HCEC 1CT (cell line): ENCODE measurements around the gene KLRC3.
"Not testable (repeated sequence)": the region's sequence is repeated elsewhere in the genome, so short reads cannot be mapped to it uniquely, and the experiment has no call there.

ENCODE experiments used
- DNase-seq: peaks from one replicate; pipeline ENCODE4 v3.0.0-alpha.2; 2017

The KLRC3 gene

GRCh38 chr12:10398168-10398567, 22.2 kb downstream of the KLRC3 start:
- DNase-seq, result no peak

- DNase-seq, result no peak
Measured at GRCh38 chr12:10397296-10397695, 23.1 kb downstream of the KLRC3 start.

GRCh38 chr12:10396176-10396575, 24.2 kb downstream of the KLRC3 start:
- DNase-seq, result not testable (repeated sequence)

- peak; percentile 83 for DNase-seq
Measured at GRCh38 chr12:10395390-10395998, 24.9 kb downstream of the KLRC3 start.

GRCh38 chr12:10394531-10395152, 25.8 kb downstream of the KLRC3 start:
- not testable (repeated sequence) for DNase-seq

- DNase-seq, result no peak
Measured at GRCh38 chr12:10393291-10393690, 27.1 kb downstream of the KLRC3 start.

GRCh38 chr12:10392394-10392930, 27.9 kb downstream of the KLRC3 start:
- peak; percentile 93 for DNase-seq

GRCh38 chr12:10390991-10391390, 29.4 kb downstream of the KLRC3 start:
- not testable (repeated sequence) for DNase-seq

GRCh38 chr12:10389904-10390303, 30.5 kb downstream of the KLRC3 start, which contains the start of gene KLRK1:
KLRK1 (minus strand) TSS chr12:10390041; CDS start chr12:10388810, 1,231 bp downstream.
- no peak for DNase-seq

- no peak for DNase-seq
Measured at GRCh38 chr12:10388624-10389413, 31.6 kb downstream of the KLRC3 start.

- not testable (repeated sequence) for DNase-seq
Measured at GRCh38 chr12:10387498-10387897, 32.9 kb downstream of the KLRC3 start.

GRCh38 chr12:10386857-10387256, 33.5 kb downstream of the KLRC3 start:
- DNase-seq, result peak; percentile 46

- peak; percentile 95 for DNase-seq
Measured at GRCh38 chr12:10385166-10385613, 35.2 kb downstream of the KLRC3 start.

GRCh38 chr12:10384191-10384590, 36.2 kb downstream of the KLRC3 start:
- DNase-seq, result no peak

GRCh38 chr12:10381928-10382628, 38.3 kb downstream of the KLRC3 start:
- DNase-seq, result no peak

GRCh38 chr12:10378737-10379136, 41.7 kb downstream of the KLRC3 start:
- DNase-seq, result not testable (repeated sequence)

- DNase-seq, result no peak
Measured at GRCh38 chr12:10374624-10375018, 45.8 kb downstream of the KLRC3 start.

- no peak for DNase-seq
Measured at GRCh38 chr12:10372559-10372958, 47.8 kb downstream of the KLRC3 start.

GRCh38 chr12:10371893-10372535, 48.4 kb downstream of the KLRC3 start:
- not testable (repeated sequence) for DNase-seq

- DNase-seq, result no peak
Measured at GRCh38 chr12:10369557-10370415, 50.6 kb downstream of the KLRC3 start.
